ENCODE results near the gene RUVBL2.
"Not testable (repeated sequence)": the region's sequence is repeated elsewhere in the genome, so short reads cannot be mapped to it uniquely, and the experiment has no call there.

Gene RUVBL2

GRCh38 chr19:49050376-49051033, 56.8 kb downstream of the RUVBL2 start:
- peak; percentile 82 for DNase-seq

GRCh38 chr19:49056101-49056901, 62.6 kb downstream of the RUVBL2 start:
- DNase-seq = peak; percentile 58

- DNase-seq = not testable (repeated sequence)
These were observed 63.4 kb downstream of the RUVBL2 start for GRCh38 chr19:49056902-49057596.

- peak; percentile 67 for DNase-seq
These were observed 64.0 kb downstream of the RUVBL2 start, which contains the start of gene CGB7 for GRCh38 chr19:49057636-49058234. Gene CGB7, minus strand, starts transcription at chr19:49057749. Its CDS starts 2,374 bp downstream, at chr19:49055375.

- peak; percentile 70 for DNase-seq
These were observed 64.9 kb downstream of the RUVBL2 start for GRCh38 chr19:49058562-49058961.

GRCh38 chr19:49059053-49059452, 65.4 kb downstream of the RUVBL2 start:
- DNase-seq = no peak

- DNase-seq = no peak
These were observed 67.3 kb downstream of the RUVBL2 start for GRCh38 chr19:49061000-49061399.

- no peak for DNase-seq
These were observed 67.8 kb downstream of the RUVBL2 start for GRCh38 chr19:49061445-49061844.

GRCh38 chr19:49064029-49064629, 70.4 kb downstream of the RUVBL2 start:
- no peak for DNase-seq

GRCh38 chr19:49064768-49065611, 71.3 kb downstream of the RUVBL2 start, which contains the start of gene NTF4:
Gene NTF4, minus strand, starts transcription at chr19:49064818. Its CDS starts 2,821 bp downstream, at chr19:49061997.
- DNase-seq = peak; percentile 36

Measured in fibroblast of skin of right biceps (primary cell).